ENCODE data around the gene TSEN15. TPM values are rescaled to one million over a fixed set of nuclear protein-coding genes. Genes with fewer than 3 reads are reported as not detected.
A peak's percentile ranks its signal among the peaks of the same experiment; 100 is the strongest.

The TSEN15 gene
- total RNA-seq, 6 experiments from 2014 or later, result 9.6 to 17.1 (median 11.3) TPM

GRCh38 chr1:184074383-184074782 is 22.9 kb downstream of the TSEN15 start:
- no peaks in the 10 kb centered on the region for H3K27me3 ChIP-seq
- no peak for ATAC-seq
- TF ChIP-seq POLR2A (IDR thresholded peaks at IDR 0.05), result no peak
- TF ChIP-seq, protein P1, sequence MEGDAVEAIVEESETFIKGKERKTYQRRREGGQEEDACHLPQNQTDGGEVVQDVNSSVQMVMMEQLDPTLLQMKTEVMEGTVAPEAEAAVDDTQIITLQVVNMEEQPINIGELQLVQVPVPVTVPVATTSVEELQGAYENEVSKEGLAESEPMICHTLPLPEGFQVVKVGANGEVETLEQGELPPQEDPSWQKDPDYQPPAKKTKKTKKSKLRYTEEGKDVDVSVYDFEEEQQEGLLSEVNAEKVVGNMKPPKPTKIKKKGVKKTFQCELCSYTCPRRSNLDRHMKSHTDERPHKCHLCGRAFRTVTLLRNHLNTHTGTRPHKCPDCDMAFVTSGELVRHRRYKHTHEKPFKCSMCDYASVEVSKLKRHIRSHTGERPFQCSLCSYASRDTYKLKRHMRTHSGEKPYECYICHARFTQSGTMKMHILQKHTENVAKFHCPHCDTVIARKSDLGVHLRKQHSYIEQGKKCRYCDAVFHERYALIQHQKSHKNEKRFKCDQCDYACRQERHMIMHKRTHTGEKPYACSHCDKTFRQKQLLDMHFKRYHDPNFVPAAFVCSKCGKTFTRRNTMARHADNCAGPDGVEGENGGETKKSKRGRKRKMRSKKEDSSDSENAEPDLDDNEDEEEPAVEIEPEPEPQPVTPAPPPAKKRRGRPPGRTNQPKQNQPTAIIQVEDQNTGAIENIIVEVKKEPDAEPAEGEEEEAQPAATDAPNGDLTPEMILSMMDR (IDR thresholded peaks at IDR 0.05), result no peak
- H3K9me3 ChIP-seq, result no peaks in the 10 kb centered on the region
- H3K4me3 ChIP-seq, result no peak overlapping the region
- H3K4me1 ChIP-seq, result no peaks in the 10 kb centered on the region
- 82% methylated on average over 2 of the region's 2 CpGs for WGBS (ENCODE audit: insufficient coverage, low coverage, low lambda C conversion rate, missing lambda C conversion rate)
- intact Hi-C loops (cut with DNase I), result no loop called here
- no peak for DNase-seq
- no peaks in the 10 kb centered on the region for H3K36me3 ChIP-seq
- no peak overlapping the region for H3K27ac ChIP-seq

DNA sequence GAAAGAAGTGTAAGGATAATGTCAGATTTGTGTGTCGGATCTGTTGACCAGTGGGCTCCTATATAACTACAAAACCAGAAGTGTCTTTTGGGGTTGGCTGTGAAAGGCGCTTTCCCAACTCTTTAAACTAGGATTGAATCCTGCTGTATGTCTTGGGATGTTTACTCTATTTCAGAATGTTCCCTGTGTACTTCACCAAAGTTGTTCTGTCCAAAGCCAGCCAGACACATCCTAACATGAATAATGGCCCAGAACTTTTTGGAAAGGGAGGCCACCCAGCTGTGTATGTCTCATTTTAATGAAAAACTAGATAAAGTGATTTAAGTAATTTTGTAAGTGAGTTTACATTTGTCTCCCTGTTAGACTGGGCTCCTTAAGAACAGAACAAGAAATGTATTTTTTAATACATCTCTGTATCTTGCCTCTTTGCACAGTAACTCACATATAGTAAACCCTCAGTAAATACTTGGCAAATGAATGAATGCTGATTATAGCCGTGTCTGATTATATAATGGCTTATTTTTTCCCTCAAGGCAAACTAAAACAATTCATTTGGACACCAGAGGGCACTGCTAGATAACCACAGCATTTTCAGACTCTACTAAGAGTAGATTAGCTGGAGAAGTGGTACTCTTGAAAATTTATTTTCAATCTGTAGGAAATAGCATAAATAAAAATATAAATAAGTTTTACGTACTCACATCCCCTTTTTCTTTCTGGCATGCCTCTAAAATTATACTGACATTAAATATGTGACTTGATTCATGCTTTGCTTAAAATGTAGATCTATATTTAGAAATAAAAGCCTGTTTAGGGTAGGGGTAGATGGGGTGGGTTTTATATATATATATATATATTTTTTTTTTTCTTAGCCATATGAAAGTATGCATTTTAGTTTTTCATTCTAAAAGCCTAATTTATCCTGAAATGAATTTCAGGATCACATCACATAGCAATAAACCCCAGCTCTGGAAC is 23.8 kb downstream of the TSEN15 start:
- no peaks in the 10 kb centered on the region for H3K36me3 ChIP-seq
- intact Hi-C loops (cut with DNase I), result loop anchor here in 1 of 2 donors (5.0 kb wide), 1 partner anchor 142 kb away; no protein-coding TSS in a partner anchor
- peak; percentile 84 to 95 (median 88) for ATAC-seq
- WGBS (ENCODE audit: insufficient coverage, low coverage, low lambda C conversion rate, missing lambda C conversion rate), result 51% methylated on average over 4 of the region's 4 CpGs
- no peaks in the 10 kb centered on the region for H3K27me3 ChIP-seq
- TF ChIP-seq, protein P1 (IDR thresholded peaks at IDR 0.05), result peak; percentile 71 to 76 (median 74)
- no peak for TF ChIP-seq POLR2A (IDR thresholded peaks at IDR 0.05)
- H3K4me3 ChIP-seq, result no peak overlapping the region
- no peaks in the 10 kb centered on the region for H3K9me3 ChIP-seq
- no peak overlapping the region for H3K27ac ChIP-seq
- DNase-seq, result no peak
- H3K4me1 ChIP-seq, result no peaks in the 10 kb centered on the region

- Histone ChIP-seq H3K9me3 (no peaks in the 10 kb centered on the region), H3K4me1 (no peaks in the 10 kb centered on the region), H3K4me3 (no peak overlapping the region), H3K36me3 (no peaks in the 10 kb centered on the region), H3K27ac (no peak overlapping the region), H3K27me3 (no peaks in the 10 kb centered on the region)
- 86% methylated on average over 2 of the region's 2 CpGs for WGBS (ENCODE audit: insufficient coverage, low coverage, low lambda C conversion rate, missing lambda C conversion rate)
- DNase-seq, result no peak
- no peak for ATAC-seq
- TF ChIP-seq, protein P1 (IDR thresholded peaks at IDR 0.05), result no peak
- no peak for TF ChIP-seq POLR2A (IDR thresholded peaks at IDR 0.05)
- intact Hi-C loops (cut with DNase I), result loop anchor here in 1 of 2 donors (5.0 kb wide), 1 partner anchor 139 kb away; no protein-coding TSS in a partner anchor
Observed at GRCh38 chr1:184078564-184079249, 27.2 kb downstream of the TSEN15 start.

DNA sequence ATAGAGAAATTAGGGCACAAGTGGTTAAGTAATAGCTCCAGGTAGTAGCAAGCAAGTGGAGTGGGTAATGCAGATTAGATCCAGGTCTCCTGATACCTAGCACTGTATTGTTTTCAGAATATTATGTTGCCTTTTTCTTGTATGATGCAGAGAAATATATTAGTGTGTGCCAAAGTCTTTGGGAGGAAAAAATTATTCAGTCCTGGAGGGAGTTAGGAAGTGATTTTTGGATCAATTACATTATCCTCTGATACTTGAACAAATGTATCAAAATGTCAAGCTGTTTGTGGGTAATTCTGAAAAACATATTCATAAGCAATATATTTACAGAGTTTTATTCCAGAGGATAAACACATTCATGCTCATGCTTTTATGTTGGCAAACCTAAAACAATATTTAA is 28.8 kb downstream of the TSEN15 start:
- TF ChIP-seq POLR2A (IDR thresholded peaks at IDR 0.05), result no peak
- TF ChIP-seq, protein P1 (IDR thresholded peaks at IDR 0.05), result no peak
- H3K27me3 ChIP-seq, result no peaks in the 10 kb centered on the region
- intact Hi-C loops (cut with DNase I), result loop anchor here in 1 of 2 donors (10.0 kb wide), 1 partner anchor 144 kb away; no protein-coding TSS in a partner anchor

More for the DNA sequence above, 28.8 kb downstream of the TSEN15 start:
- ATAC-seq (no peak), DNase-seq (no peak)
- Histone ChIP-seq H3K4me1 (no peaks in the 10 kb centered on the region), H3K36me3 (no peaks in the 10 kb centered on the region), H3K27ac (no peak overlapping the region), H3K4me3 (no peak overlapping the region), H3K9me3 (no peaks in the 10 kb centered on the region)

Measured in right lobe of liver (tissue), 6 donors.